NOMO-1 treated with DMSO at 0.1 percent for 48 hours (cell line): ENCODE data around the gene PAPSS1.

ENCODE experiments used
- DNase-seq: peaks from one replicate; lab custom pipeline; 2025; ENCODE audit not compliant: unreplicated experiment; lab: John Stamatoyannopoulos, UW

Gene PAPSS1

GRCh38 chr4:107630185-107630705, 89.8 kb downstream of the PAPSS1 start:
- no peak for DNase-seq

GRCh38 chr4:107629318-107629717, 90.7 kb downstream of the PAPSS1 start:
- DNase-seq = no peak

GRCh38 chr4:107625391-107625902, 94.6 kb downstream of the PAPSS1 start:
- DNase-seq = no peak

- no peak for DNase-seq
Measured at GRCh38 chr4:107624024-107624423, 96.0 kb downstream of the PAPSS1 start.

- no peak for DNase-seq
Measured at GRCh38 chr4:107622006-107622405, 98.0 kb downstream of the PAPSS1 start.

GRCh38 chr4:107619731-107620130, 100.3 kb downstream of the PAPSS1 start:
- no peak for DNase-seq

- no peak for DNase-seq
Measured at GRCh38 chr4:107619066-107619465, 101.0 kb downstream of the PAPSS1 start.

- DNase-seq = no peak
Measured at GRCh38 chr4:107618656-107619055, 101.4 kb downstream of the PAPSS1 start.

GRCh38 chr4:107616838-107617389, 103.1 kb downstream of the PAPSS1 start:
- DNase-seq = no peak

GRCh38 chr4:107615809-107616208, 104.2 kb downstream of the PAPSS1 start:
- no peak for DNase-seq

GRCh38 chr4:107603430-107603829, 116.6 kb downstream of the PAPSS1 start:
- no peak for DNase-seq

GRCh38 chr4:107600983-107601382, 119.1 kb downstream of the PAPSS1 start:
- no peak for DNase-seq

- no peak for DNase-seq
Measured at GRCh38 chr4:107600436-107600835, 119.6 kb downstream of the PAPSS1 start.

GRCh38 chr4:107599841-107600240, 120.2 kb downstream of the PAPSS1 start:
- DNase-seq = no peak

GRCh38 chr4:107593230-107593629, 126.8 kb downstream of the PAPSS1 start:
- DNase-seq = no peak

- DNase-seq = peak; percentile 99
Measured at GRCh38 chr4:107592519-107592918, 127.5 kb downstream of the PAPSS1 start.

- no peak for DNase-seq
Measured at GRCh38 chr4:107589269-107589668, 130.8 kb downstream of the PAPSS1 start.

GRCh38 chr4:107586371-107586770, 133.7 kb downstream of the PAPSS1 start:
- DNase-seq = no peak

- no peak for DNase-seq
Measured at GRCh38 chr4:107579099-107579498, 140.9 kb downstream of the PAPSS1 start.

- DNase-seq = no peak
Measured at GRCh38 chr4:107578321-107578720, 141.7 kb downstream of the PAPSS1 start.

- DNase-seq = no peak
Measured at GRCh38 chr4:107577743-107578142, 142.3 kb downstream of the PAPSS1 start.

- DNase-seq = no peak
Measured at GRCh38 chr4:107575243-107575642, 144.8 kb downstream of the PAPSS1 start.

- no peak for DNase-seq
Measured at GRCh38 chr4:107572281-107572680, 147.8 kb downstream of the PAPSS1 start.
